Endothelial cell of umbilical vein (primary cell): Measurements from ENCODE around the gene CCNE1. TPM values are rescaled to one million over a fixed set of nuclear protein-coding genes. Genes with fewer than 3 reads are reported as not detected.

Experiments used
- BruUV-seq: library from RNA; stranded (reverse); fragments of 400-500 nt; replicated peaks from 2 replicates; lab custom pipeline; 2021; lab: Mats Ljungman, UMichigan
- CTCF ChIA-PET: fragments of 300-600, 350-600 bp; sonication (Branson Sonifier 250); formaldehyde crosslinking; loops from one replicate; lab custom pipeline; 2021; ENCODE audit warnings: antibody characterized with exemption, inconsistent platforms; lab: Charles Lee
- POLR2A ChIA-PET: fragments of 300-600, 350-600 bp; sonication (Branson Sonifier 250); formaldehyde crosslinking; loops from one replicate; lab custom pipeline; 2021; ENCODE audit warnings: antibody characterized with exemption, inconsistent platforms; lab: Charles Lee
- DNase-seq: peaks from one replicate; pipeline ENCODE4 v3.0.0-alpha.2; 2011; ENCODE audit warnings: low read depth, low spot score
- FAIRE-seq: peaks from 2 replicates; lab custom pipeline; 2011; peaks lifted over from hg19 to GRCh38; lab: Jason Lieb, UNC
- H2AFZ ChIP-seq: 2 replicates; pipeline ENCODE4 v1.6.0; 2012; ENCODE audit warnings: low read depth, low read length, control low read depth, inconsistent platforms
- H3K27ac ChIP-seq: 2 replicates; pipeline ENCODE4 v1.5.1; 2011; ENCODE audit warnings: low read depth, mild to moderate bottlenecking, control low read depth, low read length, moderate library complexity; ENCODE audit not compliant: insufficient read depth
- H3K27me3 ChIP-seq, 2 experiments: 2 replicates each; pipeline versions ENCODE4 v1.6.0 to v1.6.1; 2011; ENCODE audit warnings: low read length in 2 of 2, mixed read lengths in 1 of 2; ENCODE audit not compliant: control insufficient read depth in 2 of 2, insufficient read depth in 2 of 2
- H3K36me3 ChIP-seq, 2 experiments: 2 replicates in 1 of 2; 3 replicates in 1 of 2; pipeline ENCODE4 v1.5.1; 2011; ENCODE audit warnings: low read length in 2 of 2, mild to moderate bottlenecking in 1 of 2, moderate library complexity in 1 of 2; ENCODE audit not compliant: control insufficient read depth in 2 of 2, insufficient read depth in 2 of 2; ENCODE audit errors: extremely low read depth in 1 of 2
- H3K4me1 ChIP-seq: 3 replicates; pipeline ENCODE4 v1.5.1; 2011; ENCODE audit warnings: mild to moderate bottlenecking, low read length; ENCODE audit not compliant: control insufficient read depth, insufficient read depth; ENCODE audit errors: extremely low read depth
- H3K4me2 ChIP-seq: 2 replicates; pipeline ENCODE4 v1.6.1; 2011; ENCODE audit warnings: low read length, control low read depth, mixed read lengths; ENCODE audit not compliant: insufficient read depth
- H3K4me3 ChIP-seq, 3 experiments: fragments of 200-600 bp in 1 of 3; sonication (generic), shearing (Covaris generic) in 1 of 3; replicated peaks in 1 of 3; 2 replicates each; pipeline ENCODE4 v1.5.1; 2011 to 2016; ENCODE audit warnings: control low read depth in 3 of 3, low read length in 3 of 3, mild to moderate bottlenecking in 2 of 3, inconsistent platforms in 1 of 3, low read depth in 1 of 3, moderate library complexity in 1 of 3; ENCODE audit not compliant: insufficient read depth in 1 of 3
- H3K79me2 ChIP-seq: 2 replicates; pipeline ENCODE4 v1.6.0; 2012; ENCODE audit warnings: low read length, inconsistent platforms; ENCODE audit not compliant: control insufficient read depth, insufficient read depth
- H3K9ac ChIP-seq: replicated peaks from 2 replicates; pipeline ENCODE3; 2011; ENCODE audit warnings: low read length, control low read depth; ENCODE audit not compliant: insufficient read depth; ENCODE audit errors: extremely low read depth
- H3K9me1 ChIP-seq: replicated peaks from 3 replicates; pipeline ENCODE4 v1.6.0; 2011; ENCODE audit warnings: mild to moderate bottlenecking, low read length; ENCODE audit not compliant: control insufficient read depth, insufficient read depth; ENCODE audit errors: extremely low read depth
- H3K9me3 ChIP-seq: replicated peaks from 2 replicates; pipeline ENCODE4 v1.5.1; 2012; ENCODE audit warnings: low read length, inconsistent platforms; ENCODE audit not compliant: control insufficient read depth, insufficient read depth
- H4K20me1 ChIP-seq: replicated peaks from 2 replicates; pipeline ENCODE3; 2011; ENCODE audit warnings: mild to moderate bottlenecking, low read length; ENCODE audit not compliant: control insufficient read depth, insufficient read depth; ENCODE audit errors: extremely low read depth
- EZH2 ChIP-seq: IDR thresholded peaks from 2 replicates; pipeline ENCODE4 v1.6.1; 2012; ENCODE audit warnings: borderline replicate concordance, low read depth, mild to moderate bottlenecking, moderate library complexity, low read length, inconsistent platforms; ENCODE audit not compliant: severe bottlenecking
- JUN ChIP-seq: IDR thresholded peaks from 2 replicates; pipeline ENCODE4 v1.6.1; 2011; ENCODE audit warnings: borderline replicate concordance, low read depth; ENCODE audit not compliant: insufficient read length, insufficient read depth
- MYC ChIP-seq: IDR thresholded peaks from one replicate; pipeline ENCODE4 v1.6.1; 2011; ENCODE audit warnings: mild to moderate bottlenecking, low read depth, low read length
- dilution Hi-C: fragments of 300-500 bp; cut with MboI; formaldehyde crosslinking; loops from one replicate; pipeline ENCODE4 v1.15.0; 2019; ENCODE audit warnings: low sequenced_read_pairs; ENCODE audit not compliant: extremely low pct_ligation_motif_present
- intact Hi-C: fragments of 100-400 bp; cut with micrococcal nuclease; formaldehyde crosslinking; loops from one replicate; pipeline ENCODE4 v1.10.0; 2022
- polyA plus RNA-seq, 4 experiments: library from polyadenylated mRNA; depleted of rRNA in 3 of 4; stranded (reverse) in 3 of 4; unstranded in 1 of 4; fragments of >200 nt; gene quantifications; 2 replicates each; pipeline versions ENCODE4 v1.2.1 to v1.2.3, GENCODE V29; 2011 to 2012; ENCODE audit warnings: missing spikeins in 1 of 4
- total RNA-seq: library from RNA; stranded (reverse); gene quantifications from 2 replicates; pipeline ENCODE4 v1.2.3, GENCODE V29; 2021
- TF ChIP-seq, protein P1 (sequence below), 2 donors: IDR thresholded peaks; 1 replicate in 1 of 2; 2 replicates in 1 of 2; pipeline ENCODE4 v1.5.1; 2011; ENCODE audit warnings: low read length in 2 of 2, mild to moderate bottlenecking in 2 of 2, moderate library complexity in 2 of 2, control low read depth in 1 of 2, inconsistent platforms in 1 of 2, low read depth in 1 of 2; ENCODE audit not compliant: insufficient read depth in 1 of 2; ENCODE audit errors: extremely low read depth in 1 of 2
- TF ChIP-seq, protein P2 (sequence below): IDR thresholded peaks from 2 replicates; pipeline ENCODE4 v1.6.1; 2011; ENCODE audit not compliant: insufficient read depth, insufficient read length

CCNE1 gene
- total and polyA plus RNA-seq, 2 donors (not counting 3 experiments of a cell fraction or from before 2014, with no cell fraction given), result 8.3 to 10.1 TPM

DNA sequence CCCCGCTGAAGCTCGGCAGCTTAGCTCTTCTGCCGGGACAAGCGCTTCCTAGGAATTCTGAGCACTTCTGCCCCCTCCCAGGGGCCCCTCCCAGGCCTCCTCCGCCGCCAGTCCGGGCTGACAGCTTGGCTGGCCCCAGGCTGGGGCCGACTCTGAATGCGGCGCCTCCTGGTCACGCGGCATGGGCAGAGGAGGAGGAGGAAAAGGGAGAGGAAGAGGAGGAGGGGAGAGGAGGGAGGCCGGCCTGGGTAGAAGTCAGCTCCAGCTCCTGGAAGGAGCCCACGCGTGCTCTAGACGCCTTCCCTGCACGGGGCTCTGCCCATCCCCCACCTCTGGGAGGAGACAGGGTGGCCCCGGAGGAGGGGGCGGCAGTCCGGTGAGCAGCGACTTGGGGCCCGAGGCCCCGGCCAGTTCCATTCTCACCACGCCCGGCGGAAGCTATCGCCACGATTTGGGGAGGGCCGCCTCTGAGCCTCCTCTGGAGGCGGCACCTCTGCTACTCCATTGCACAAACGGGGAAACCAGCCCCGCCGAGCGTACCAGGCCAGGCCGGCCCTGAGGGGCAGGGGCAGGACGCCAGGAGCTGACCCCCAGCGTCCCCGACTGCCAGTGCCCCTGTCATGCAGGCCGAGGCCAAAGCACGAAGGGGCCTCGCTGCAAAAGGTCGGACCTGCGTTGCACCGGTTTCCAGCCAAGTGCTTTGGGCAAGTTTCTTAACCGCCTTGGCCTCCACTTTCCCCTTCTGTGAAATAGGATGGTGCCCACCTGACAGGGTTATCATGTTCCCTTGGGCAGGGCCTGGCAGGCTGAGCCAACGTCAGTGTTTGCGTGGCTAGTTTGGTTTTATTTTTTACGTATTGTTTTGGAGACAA is 31.6 kb downstream of the CCNE1 start:
- peaks cover 8% of the 10 kb centered on the region for H3K4me1 ChIP-seq
- H2AFZ ChIP-seq, result no peak overlapping the region
- no peaks in the 10 kb centered on the region for H3K79me2 ChIP-seq
- peaks cover 5 to 20% of the 10 kb centered on the region in 2 experiments for H3K27me3 ChIP-seq
- intact Hi-C loops, result loop anchor here (1.0 to 2.0 kb wide), 3 partner anchors 32 to 99 kb away; partner anchors contain the start of genes CCNE1 and URI1
- no peak overlapping the region for H3K4me2 ChIP-seq
- TF ChIP-seq MYC, result no peak
- peak; percentile 46 for TF ChIP-seq EZH2
- dilution Hi-C loops, result no loop called here
- no peaks in the 10 kb centered on the region for H3K9me1 ChIP-seq
- POLR2A ChIA-PET, result interaction anchor here (0.5 kb wide), 1 partner anchor 43 kb away, joined by 3 read pairs; no protein-coding TSS in a partner anchor
- no peak overlapping the region for H3K4me3 ChIP-seq
- BruUV-seq, result no TSS peak
- H3K36me3 ChIP-seq, result no peaks in the 10 kb centered on the region
- DNase-seq, result no peak
- no peak for FAIRE-seq
- H3K9ac ChIP-seq, result no peak overlapping the region
- no peaks in the 10 kb centered on the region for H4K20me1 ChIP-seq
- H3K27ac ChIP-seq, result no peak overlapping the region
- CTCF ChIA-PET, result interaction anchor here (0.6 to 3.6 kb wide), 8 partner anchors 9 to 127 kb away, joined by 3 to 15 read pairs (median 4); partner anchors contain the start of gene URI1
- no peaks in the 10 kb centered on the region for H3K9me3 ChIP-seq

GRCh38 chr19:29844891-29845573 is 33.2 kb downstream of the CCNE1 start:
- H3K9ac ChIP-seq, result peak overlapping the region; percentile 12
- no peaks in the 10 kb centered on the region for H3K36me3 ChIP-seq
- ChIA-PET CTCF (interaction anchor here (0.6 to 3.6 kb wide), 11 partner anchors 8 to 128 kb away, joined by 3 to 15 read pairs (median 4); partner anchors contain the start of gene URI1), POLR2A (interaction anchor here (0.6 to 1.1 kb wide), 2 partner anchors 8 to 128 kb away, joined by 4 to 7 read pairs; no protein-coding TSS in a partner anchor)
- H3K4me2 ChIP-seq, result peak overlapping the region; percentile 84
- FAIRE-seq, result peak; percentile 78
- dilution Hi-C loops (no loop called here), intact Hi-C loops (loop anchor here (1.0 to 2.0 kb wide), 3 partner anchors 34 to 98 kb away; partner anchors contain the start of genes CCNE1 and URI1)
- no peaks in the 10 kb centered on the region for H3K79me2 ChIP-seq
- BruUV-seq, result no TSS peak
- peak overlapping the region; percentile 27 to 57 (median 46) for H3K4me3 ChIP-seq
- H3K27me3 ChIP-seq, result peaks cover 5 to 20% of the 10 kb centered on the region in 2 experiments
- TF ChIP-seq, protein P1, sequence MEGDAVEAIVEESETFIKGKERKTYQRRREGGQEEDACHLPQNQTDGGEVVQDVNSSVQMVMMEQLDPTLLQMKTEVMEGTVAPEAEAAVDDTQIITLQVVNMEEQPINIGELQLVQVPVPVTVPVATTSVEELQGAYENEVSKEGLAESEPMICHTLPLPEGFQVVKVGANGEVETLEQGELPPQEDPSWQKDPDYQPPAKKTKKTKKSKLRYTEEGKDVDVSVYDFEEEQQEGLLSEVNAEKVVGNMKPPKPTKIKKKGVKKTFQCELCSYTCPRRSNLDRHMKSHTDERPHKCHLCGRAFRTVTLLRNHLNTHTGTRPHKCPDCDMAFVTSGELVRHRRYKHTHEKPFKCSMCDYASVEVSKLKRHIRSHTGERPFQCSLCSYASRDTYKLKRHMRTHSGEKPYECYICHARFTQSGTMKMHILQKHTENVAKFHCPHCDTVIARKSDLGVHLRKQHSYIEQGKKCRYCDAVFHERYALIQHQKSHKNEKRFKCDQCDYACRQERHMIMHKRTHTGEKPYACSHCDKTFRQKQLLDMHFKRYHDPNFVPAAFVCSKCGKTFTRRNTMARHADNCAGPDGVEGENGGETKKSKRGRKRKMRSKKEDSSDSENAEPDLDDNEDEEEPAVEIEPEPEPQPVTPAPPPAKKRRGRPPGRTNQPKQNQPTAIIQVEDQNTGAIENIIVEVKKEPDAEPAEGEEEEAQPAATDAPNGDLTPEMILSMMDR (IDR thresholded peaks at IDR 0.05; ENCODE audit: extremely low read depth in 1 of 2, insufficient read depth in 1 of 2, low read depth in 1 of 2, low read length in 2 of 2), result no peak
- TF ChIP-seq, protein P2, sequence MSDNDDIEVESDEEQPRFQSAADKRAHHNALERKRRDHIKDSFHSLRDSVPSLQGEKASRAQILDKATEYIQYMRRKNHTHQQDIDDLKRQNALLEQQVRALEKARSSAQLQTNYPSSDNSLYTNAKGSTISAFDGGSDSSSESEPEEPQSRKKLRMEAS, result no peak
- TF ChIP-seq EZH2 (no peak), JUN (no peak), MYC (no peak)
- no peaks in the 10 kb centered on the region for H3K9me3 ChIP-seq
- no peaks in the 10 kb centered on the region for H4K20me1 ChIP-seq
- H2AFZ ChIP-seq, result peak overlapping the region; percentile 97
- no peaks in the 10 kb centered on the region for H3K9me1 ChIP-seq
- no peak overlapping the region for H3K27ac ChIP-seq
- peak; percentile 88 for DNase-seq
- peaks cover 8% of the 10 kb centered on the region for H3K4me1 ChIP-seq
